ENCODE results near the gene RPL5.

GRCh38 chr1:92877792-92878191 is 46.0 kb downstream of the RPL5 start:
- TF ChIP-seq CTCF (IDR thresholded peaks at IDR 0.05) (no peak), POLR2A (IDR thresholded peaks at IDR 0.05) (no peak)

Measured in prostate gland (tissue), 2 donors.